ENCODE measurements around the gene CST3.

- TF ChIP-seq, protein P1, sequence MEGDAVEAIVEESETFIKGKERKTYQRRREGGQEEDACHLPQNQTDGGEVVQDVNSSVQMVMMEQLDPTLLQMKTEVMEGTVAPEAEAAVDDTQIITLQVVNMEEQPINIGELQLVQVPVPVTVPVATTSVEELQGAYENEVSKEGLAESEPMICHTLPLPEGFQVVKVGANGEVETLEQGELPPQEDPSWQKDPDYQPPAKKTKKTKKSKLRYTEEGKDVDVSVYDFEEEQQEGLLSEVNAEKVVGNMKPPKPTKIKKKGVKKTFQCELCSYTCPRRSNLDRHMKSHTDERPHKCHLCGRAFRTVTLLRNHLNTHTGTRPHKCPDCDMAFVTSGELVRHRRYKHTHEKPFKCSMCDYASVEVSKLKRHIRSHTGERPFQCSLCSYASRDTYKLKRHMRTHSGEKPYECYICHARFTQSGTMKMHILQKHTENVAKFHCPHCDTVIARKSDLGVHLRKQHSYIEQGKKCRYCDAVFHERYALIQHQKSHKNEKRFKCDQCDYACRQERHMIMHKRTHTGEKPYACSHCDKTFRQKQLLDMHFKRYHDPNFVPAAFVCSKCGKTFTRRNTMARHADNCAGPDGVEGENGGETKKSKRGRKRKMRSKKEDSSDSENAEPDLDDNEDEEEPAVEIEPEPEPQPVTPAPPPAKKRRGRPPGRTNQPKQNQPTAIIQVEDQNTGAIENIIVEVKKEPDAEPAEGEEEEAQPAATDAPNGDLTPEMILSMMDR (IDR thresholded peaks at IDR 0.05), result no peak
- TF ChIP-seq POLR2A (IDR thresholded peaks at IDR 0.05; ENCODE audit: low read length) (no peak), HMGXB4 (CRISPR knock-in tag; IDR thresholded peaks at IDR 0.05; ENCODE audit: borderline replicate concordance) (no peak), NFE2L2 (conservative IDR thresholded peaks at IDR 0.05; ENCODE audit: low read length) (no peak)
Measured at GRCh38 chr20:23683807-23684206, 46.1 kb upstream of the CST3 start.
